ENCODE data around the gene PERM1. TPM values are rescaled to one million over a fixed set of nuclear protein-coding genes. Genes with fewer than 3 reads are reported as not detected.

Gene PERM1
- total and polyA plus RNA-seq, 2 of the 8 experiments (the other 6 are each of a cell fraction or from before 2014, with no cell fraction given), result not detected

GRCh38 chr1:939511-940106 is 42.3 kb downstream of the PERM1 start:
- peaks cover 75 to 86% (median 84%) of the 10 kb centered on the region in 4 experiments for H3K27me3 ChIP-seq (replicated peaks in 1 of 4; ENCODE audit: control insufficient read depth in 3 of 4, extremely low read depth in 1 of 4, insufficient read depth in 3 of 4, low read length in 3 of 4)
- H2AK5ac ChIP-seq (ENCODE audit: low read depth, low read length), result no peak overlapping the region
- no peak overlapping the region for H2BK5ac ChIP-seq (ENCODE audit: low read depth, low read length)
- H3K14ac ChIP-seq (ENCODE audit: insufficient read length), result no peak overlapping the region
- no peak overlapping the region for H4K8ac ChIP-seq (ENCODE audit: extremely low read depth, insufficient read depth, low read length)
- no peak overlapping the region for H2BK15ac ChIP-seq (ENCODE audit: low read length)
- peak overlapping the region; percentile 60; the same call in 1 of the 2 replicates for H2BK12ac ChIP-seq (ENCODE audit: low read depth, low read length)
- no peaks in the 10 kb centered on the region for H3K79me1 ChIP-seq (ENCODE audit: low read depth, low read length)
- CTCF ChIA-PET (ENCODE audit: partially characterized antibody), result interaction anchor here (0.9 to 5.3 kb wide), 11 partner anchors 10 to 161 kb away, joined by 3 to 45 read pairs (median 9); no protein-coding TSS in a partner anchor
- H3K4ac ChIP-seq (replicated peaks; ENCODE audit: insufficient read length, low read depth, low read length), result no peak overlapping the region
- POLR2A ChIA-PET (ENCODE audit: partially characterized antibody), result interaction anchor here (1.0 to 9.5 kb wide), 8 partner anchors 9 to 57 kb away, joined by 3 to 65 read pairs (median 12); partner anchors contain the start of genes NOC2L and SAMD11
- TF ChIP-seq KDM1A (IDR thresholded peaks at IDR 0.05; ENCODE audit: borderline replicate concordance, low read length) (no peak), BRCA1 (IDR thresholded peaks at IDR 0.05; ENCODE audit: low read depth, low read length) (no peak), HDAC6 (IDR thresholded peaks at IDR 0.05; ENCODE audit: low read depth, low read length) (no peak), POU5F1 (IDR thresholded peaks at IDR 0.05; ENCODE audit: low read depth, low read length) (no peak), SIN3A (conservative IDR thresholded peaks at IDR 0.05 in 1 of 2, IDR thresholded peaks at IDR 0.05 in 1 of 2; ENCODE audit: low read depth in 1 of 2, low read length in 2 of 2) (no peak), EZH2 (IDR thresholded peaks at IDR 0.05; ENCODE audit: low read depth, low read length, severe bottlenecking) (no peak)
- peak overlapping the region in 1 of 4 experiments; percentile 42; a peak in 1 of 8 replicates for H3K4me3 ChIP-seq (ENCODE audit: extremely low read depth in 1 of 4, insufficient read depth in 2 of 4, low read depth in 3 of 4, low read length in 4 of 4)
- WGBS, 2 experiments (ENCODE audit: extremely low coverage in 1 of 2, insufficient coverage in 1 of 2, insufficient read length in 1 of 2, insufficient replicate concordance in 2 of 2, low coverage in 1 of 2, low lambda C conversion rate in 2 of 2, missing lambda C conversion rate in 1 of 2), result 18% methylated on average over 14 of the region's 21 CpGs; no CpG with 5 or more reads in 1 of the 2 experiments
- H3K9ac ChIP-seq (replicated peaks in 1 of 4; ENCODE audit: extremely low read depth in 1 of 4, low read depth in 3 of 4, low read length in 3 of 4), result no peak overlapping the region
- peaks cover 5 to 47% (median 30%) of the 10 kb centered on the region in 4 experiments for H3K4me1 ChIP-seq (replicated peaks in 1 of 4; ENCODE audit: control insufficient read depth in 3 of 4, insufficient read depth in 4 of 4, low read length in 3 of 4)
- peak overlapping the region; percentile 45 to 71 for H3K4me2 ChIP-seq (ENCODE audit: insufficient read depth in 1 of 2, low read depth in 2 of 2, low read length in 2 of 2)
- no peak overlapping the region for H2BK20ac ChIP-seq (ENCODE audit: low read length)
- no peak overlapping the region for H2AFZ ChIP-seq (ENCODE audit: low read length)
- H3K18ac ChIP-seq (ENCODE audit: extremely low read depth, low read length), result no peak overlapping the region; the same call in 1 of the 2 replicates
- peaks cover 7% of the 10 kb centered on the region; the same call in 1 of the 2 replicates for H3K23me2 ChIP-seq (ENCODE audit: low read depth, low read length)
- no peak overlapping the region for H4K5ac ChIP-seq (ENCODE audit: insufficient read length, low read depth, low read length)
- H3K9me3 ChIP-seq (ENCODE audit: insufficient read depth in 2 of 2, low read depth in 1 of 2, low read length in 1 of 2), result no peaks in the 10 kb centered on the region
- H3K36me3 ChIP-seq (ENCODE audit: control insufficient read depth in 2 of 4, insufficient read depth in 4 of 4, low read length in 3 of 4), result peaks cover 0 to 4% (median under 1%) of the 10 kb centered on the region in 4 experiments; a peak in 2 of 8 replicates
- H3K79me2 ChIP-seq (ENCODE audit: control insufficient read depth in 1 of 2, insufficient read depth in 2 of 2, low read length in 2 of 2), result no peaks in the 10 kb centered on the region
- FAIRE-seq, result no peak
- H3K23ac ChIP-seq (ENCODE audit: insufficient read length), result no peak overlapping the region
- no peak for DNase-seq (ENCODE audit: low read depth in 1 of 2, low spot score in 2 of 2)
- H3K27ac ChIP-seq (ENCODE audit: low read depth, low read length), result no peak overlapping the region
- H3K56ac ChIP-seq (replicated peaks; ENCODE audit: insufficient read length, low read depth, low read length), result no peak overlapping the region
- H2BK120ac ChIP-seq (replicated peaks; ENCODE audit: low read depth, low read length), result no peak overlapping the region
- H4K91ac ChIP-seq (replicated peaks; ENCODE audit: insufficient read length, low read length), result no peak overlapping the region
- peaks cover 16 to 35% of the 10 kb centered on the region in 2 experiments for H4K20me1 ChIP-seq (replicated peaks in 1 of 2; ENCODE audit: control insufficient read depth in 1 of 2, insufficient read depth in 2 of 2, low read length in 2 of 2)
